ENCODE data around the gene AMH. TPM values are rescaled to one million over a fixed set of nuclear protein-coding genes. Genes with fewer than 3 reads are reported as not detected.

Gene AMH
- total and polyA plus RNA-seq, 2 of the 13 experiments (the other 11 are each of a cell fraction or from before 2014, with no cell fraction given) = 0.03 to 0.18 TPM

- Histone ChIP-seq H3K9ac (ENCODE audit: insufficient read depth, low read depth, low read length) (peak overlapping the region; percentile 64; the same call in 1 of the 2 replicates), H3K27ac (ENCODE audit: extremely low read length, insufficient read depth, low read length) (no peak overlapping the region), H3K79me2 (ENCODE audit: insufficient read depth, low read length) (no peaks in the 10 kb centered on the region), H3K4me2 (ENCODE audit: low read depth, low read length) (peak overlapping the region; percentile 85), H2AFZ (ENCODE audit: low read length) (no peak overlapping the region), H3K9me3 (ENCODE audit: low read length) (no peaks in the 10 kb centered on the region), H3K36me3 (replicated peaks in 1 of 2; ENCODE audit: control insufficient read depth in 1 of 2, insufficient read depth in 2 of 2, low read length in 2 of 2) (no peaks in the 10 kb centered on the region), H3K4me1 (ENCODE audit: insufficient read depth, low read length) (peaks cover 34% of the 10 kb centered on the region), H3K27me3 (ENCODE audit: control insufficient read depth in 1 of 2, insufficient read depth in 2 of 2, low read length in 2 of 2) (peaks cover 0 to 2% of the 10 kb centered on the region in 2 experiments; a peak in 2 of 5 replicates), H4K20me1 (ENCODE audit: insufficient read depth, low read length) (no peaks in the 10 kb centered on the region), H3K4me3 (replicated peaks in 1 of 3; ENCODE audit: insufficient read depth in 1 of 3, low read depth in 2 of 3, low read length in 3 of 3) (peak overlapping the region; percentile 41 to 67 (median 49))
- intact Hi-C loops (cut with micrococcal nuclease; ENCODE audit: unreplicated experiment) = no loop called here
- ChIA-PET CTCF (ENCODE audit: low intra/inter-chr PET ratio, low total read pairs) (interaction anchor here (1.4 to 1.9 kb wide), 4 partner anchors 10 to 63 kb away, joined by 3 to 12 read pairs (median 5); no protein-coding TSS in a partner anchor), POLR2A (interaction anchor here (1.0 to 2.3 kb wide), 4 partner anchors 10 to 17 kb away, joined by 4 to 9 read pairs (median 4); partner anchors contain the start of gene PLEKHJ1)
- DNase-seq (ENCODE audit: low spot score) = no peak
- in situ Hi-C loops (cut with HindIII; ENCODE audit: extremely low pct_ligation_motif_present, low pct_unique_long_range_greater_than_20kb) = no loop called here
- BruUV-seq (replicated peaks) = no TSS peak
- FAIRE-seq = no peak
- ATAC-seq = peak; percentile 11
- WGBS (ENCODE audit: low lambda C conversion rate) = 0% methylated on average over 1 of the region's 18 CpGs
- TF ChIP-seq GTF2F1 (IDR thresholded peaks at IDR 0.05; ENCODE audit: low read length) (no peak), ZNF691 (CRISPR knock-in tag; IDR thresholded peaks at IDR 0.05; ENCODE audit: borderline replicate concordance, low read depth) (0 out of 2 replicates have a peak, but pooled peaks have one; percentile 14), PAF1 (CRISPR knock-in tag; IDR thresholded peaks at IDR 0.05) (no peak), ZNF253 (CRISPR knock-in tag; IDR thresholded peaks at IDR 0.05; ENCODE audit: borderline replicate concordance) (0 out of 2 replicates have a peak, but pooled peaks have one; percentile 43), ELK4 (CRISPR knock-in tag; IDR thresholded peaks at IDR 0.05; ENCODE audit: borderline replicate concordance) (0 out of 2 replicates have a peak, but pooled peaks have one; percentile 21), MIER2 (CRISPR knock-in tag; IDR thresholded peaks at IDR 0.05) (no peak), RFX1 (IDR thresholded peaks at IDR 0.05) (no peak), TOPORS (CRISPR knock-in tag; IDR thresholded peaks at IDR 0.05) (no peak), STAG1 (CRISPR knock-in tag; IDR thresholded peaks at IDR 0.05) (no peak), USF2 (IDR thresholded peaks at IDR 0.05; ENCODE audit: low read depth, low read length) (no peak), USF2 (CRISPR knock-in tag; IDR thresholded peaks at IDR 0.05; ENCODE audit: borderline replicate concordance) (no peak), HES4 (CRISPR knock-in tag; IDR thresholded peaks at IDR 0.05; ENCODE audit: borderline replicate concordance) (0 out of 2 replicates have a peak, but pooled peaks have one; percentile 49), HNF4G (IDR thresholded peaks at IDR 0.05; ENCODE audit: borderline replicate concordance, low read depth, low read length) (no peak), HNF4G (CRISPR knock-in tag; IDR thresholded peaks at IDR 0.05; ENCODE audit: borderline replicate concordance, low read depth) (0 out of 2 replicates have a peak, but pooled peaks have one; percentile 20), KLF11 (CRISPR knock-in tag; IDR thresholded peaks at IDR 0.05) (no peak), ZNF276 (CRISPR knock-in tag; IDR thresholded peaks at IDR 0.05; ENCODE audit: low read depth) (peak; percentile 91; the same call in 1 of the 2 replicates), ZNF136 (CRISPR knock-in tag; IDR thresholded peaks at IDR 0.05; ENCODE audit: low read depth) (no peak), ZNF782 (CRISPR knock-in tag; IDR thresholded peaks at IDR 0.05; ENCODE audit: borderline replicate concordance) (no peak), HMGA1 (CRISPR knock-in tag; conservative IDR thresholded peaks at IDR 0.05) (no peak), GATA4 (IDR thresholded peaks at IDR 0.05; ENCODE audit: borderline replicate concordance, low read depth) (no peak), MEIS1 (CRISPR knock-in tag; IDR thresholded peaks at IDR 0.05; ENCODE audit: borderline replicate concordance) (no peak; the same call in 1 of the 2 replicates)
Measured at GRCh38 chr19:2252797-2253105, 3.6 kb downstream of the AMH start.

Measured in HepG2 (cell line).